NCI-H1930 (cell line): ENCODE data around the gene AP5Z1.

Experiments used
- DNase-seq, 2 experiments: peaks; one replicate each; lab custom pipeline; 2025; lab: John Stamatoyannopoulos, UW

Gene AP5Z1

GRCh38 chr7:4766666-4767519 lies 8.5 kb upstream of the AP5Z1 start:
- DNase-seq: no peak

DNA sequence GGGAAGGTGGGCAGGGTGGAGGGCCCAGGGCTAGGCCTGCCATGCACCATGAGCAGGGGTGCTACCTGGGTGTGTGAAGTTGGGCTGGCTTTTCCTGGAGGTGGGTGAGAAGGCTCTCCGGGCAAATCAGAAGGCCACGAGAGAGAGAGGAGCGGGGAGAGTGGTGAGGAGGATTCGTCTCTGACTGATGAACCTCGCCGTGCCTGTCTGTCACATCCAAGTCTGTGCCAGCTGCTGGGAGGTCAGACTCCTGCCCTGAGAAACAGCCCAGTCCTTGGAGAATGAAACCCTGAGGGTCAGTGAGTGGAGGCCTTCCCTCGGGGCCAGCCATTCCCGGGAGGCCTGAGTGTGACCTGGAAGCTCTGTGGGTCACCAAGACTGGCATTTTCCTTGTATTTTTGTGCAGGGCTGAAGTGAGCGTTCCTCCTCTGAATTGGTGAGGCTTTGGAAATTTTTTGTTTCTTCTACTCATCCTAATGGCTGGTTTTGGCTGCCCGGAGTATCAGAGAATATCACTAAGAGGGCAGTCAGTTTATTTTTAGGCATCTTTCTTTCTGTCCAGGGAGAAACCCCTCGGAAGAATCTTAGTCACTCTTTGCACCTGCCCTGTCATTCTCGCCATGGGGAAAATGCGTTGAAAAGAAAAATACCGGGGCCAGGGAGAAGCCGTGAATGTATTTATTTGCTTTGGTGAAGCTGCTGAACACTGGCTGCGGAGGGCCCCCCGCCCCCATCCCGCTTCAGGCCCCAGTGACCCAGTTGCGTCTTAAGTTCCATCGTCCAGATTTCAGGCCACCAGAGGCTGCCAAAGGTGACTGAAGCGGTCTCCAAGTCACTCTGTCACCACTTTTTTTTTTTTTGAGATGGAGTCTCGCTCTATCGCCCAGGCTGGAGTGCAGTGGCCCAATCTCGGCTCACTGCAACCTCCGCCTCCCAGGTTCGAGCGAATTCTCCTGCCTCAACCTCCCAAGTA lies 6.5 kb upstream of the AP5Z1 start:
- DNase-seq: no peak

DNA sequence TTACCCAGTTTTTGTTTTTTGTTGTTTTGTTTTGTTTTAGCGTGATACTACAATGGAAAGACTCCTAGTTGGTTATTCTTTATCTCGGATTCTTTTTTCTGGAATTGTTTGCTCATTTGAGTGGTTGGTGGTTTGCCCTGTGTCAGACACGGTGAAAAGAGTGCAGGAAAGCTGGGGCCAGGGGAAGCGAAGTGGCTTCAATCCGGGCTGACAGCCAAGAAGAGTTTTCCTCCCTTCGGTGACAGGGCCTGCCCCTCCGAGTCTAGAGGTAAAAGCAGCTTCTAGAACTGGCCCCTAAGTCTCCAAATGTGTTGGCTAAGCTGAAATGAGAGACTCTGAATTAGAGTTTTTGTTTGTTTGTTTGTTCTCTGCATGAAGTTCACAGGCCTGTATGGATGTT lies 5.7 kb upstream of the AP5Z1 start:
- no peak for DNase-seq

- no peak for DNase-seq
These were observed 4.5 kb upstream of the AP5Z1 start for GRCh38 chr7:4770886-4771285.

GRCh38 chr7:4771737-4772136 lies 3.7 kb upstream of the AP5Z1 start:
- no peak for DNase-seq

DNA sequence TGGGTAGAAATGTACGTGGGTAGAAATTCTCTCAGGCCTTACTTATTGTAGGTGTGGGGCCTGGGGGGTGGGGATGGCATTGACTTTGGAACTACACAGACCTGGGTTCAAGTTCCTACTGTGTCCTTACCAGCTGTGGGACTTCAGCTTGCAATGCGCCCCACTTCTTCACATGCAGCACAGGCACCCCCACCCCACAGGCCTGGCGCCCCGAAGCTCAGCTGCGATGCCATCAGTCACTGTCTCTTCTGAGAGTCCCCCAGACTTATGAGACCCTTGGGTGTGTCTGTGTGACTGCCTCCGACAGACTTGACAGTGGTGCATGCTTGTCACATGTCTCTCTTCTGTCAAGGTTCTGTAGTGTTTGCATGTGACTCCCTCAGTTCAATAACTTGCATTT lies 3.1 kb upstream of the AP5Z1 start:
- DNase-seq: no peak

GRCh38 chr7:4774007-4774406 lies 1.4 kb upstream of the AP5Z1 start:
- DNase-seq: no peak

- DNase-seq: no peak
These were observed 669 bp upstream of the AP5Z1 start for GRCh38 chr7:4774658-4775249.

DNA sequence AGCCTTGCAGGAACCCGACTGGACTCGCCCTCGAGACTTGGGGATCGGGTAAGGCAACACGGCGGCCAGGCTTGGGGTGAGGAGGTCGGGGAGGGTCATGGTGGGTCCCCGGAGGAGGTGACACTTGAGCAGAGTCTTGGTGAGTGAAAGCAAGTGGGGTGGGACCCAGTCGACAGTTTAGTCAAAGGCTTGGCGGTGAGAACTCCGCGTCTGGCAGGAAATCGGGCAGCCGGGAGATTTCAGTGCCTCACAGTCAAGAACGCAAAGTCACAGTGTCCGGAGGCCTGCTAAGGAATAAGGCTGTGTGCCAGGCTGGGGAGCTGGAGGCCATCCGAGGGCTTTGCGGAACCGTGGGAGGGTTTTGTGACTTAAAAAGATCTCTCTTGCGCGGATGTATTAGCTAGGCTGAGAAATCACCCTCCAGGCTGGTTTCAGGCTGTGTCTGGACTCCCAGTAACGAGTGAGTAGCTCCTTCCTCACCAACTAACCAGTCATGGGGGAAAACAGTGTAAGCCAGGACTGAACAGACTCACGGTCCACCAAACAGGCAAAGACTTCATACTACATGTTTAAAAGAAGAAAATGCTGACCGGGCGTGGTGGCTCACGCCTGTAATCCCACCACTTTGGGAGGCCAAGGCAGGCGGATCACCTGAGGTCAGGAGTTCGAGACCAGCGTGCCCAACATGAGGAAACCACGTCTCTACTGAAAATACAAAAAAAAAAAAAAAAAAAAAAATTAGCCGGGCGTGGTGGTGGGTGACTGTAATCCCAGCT lies 613 bp downstream of the AP5Z1 start:
- no peak for DNase-seq

DNA sequence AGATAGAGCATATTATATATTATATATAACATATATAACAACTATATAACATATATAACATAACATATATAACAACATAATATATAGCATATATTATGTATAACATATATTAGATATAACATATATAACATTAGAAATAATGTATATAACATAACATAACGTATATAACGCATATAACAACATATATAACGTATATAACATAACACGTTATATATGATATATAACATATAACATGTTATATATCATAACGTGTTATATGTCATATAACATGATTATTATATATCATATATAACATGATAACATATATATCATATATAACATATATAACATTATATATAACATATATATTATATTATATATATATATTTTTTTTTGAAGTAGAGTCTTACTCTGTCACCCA lies 3.7 kb downstream of the AP5Z1 start:
- no peak for DNase-seq

DNA sequence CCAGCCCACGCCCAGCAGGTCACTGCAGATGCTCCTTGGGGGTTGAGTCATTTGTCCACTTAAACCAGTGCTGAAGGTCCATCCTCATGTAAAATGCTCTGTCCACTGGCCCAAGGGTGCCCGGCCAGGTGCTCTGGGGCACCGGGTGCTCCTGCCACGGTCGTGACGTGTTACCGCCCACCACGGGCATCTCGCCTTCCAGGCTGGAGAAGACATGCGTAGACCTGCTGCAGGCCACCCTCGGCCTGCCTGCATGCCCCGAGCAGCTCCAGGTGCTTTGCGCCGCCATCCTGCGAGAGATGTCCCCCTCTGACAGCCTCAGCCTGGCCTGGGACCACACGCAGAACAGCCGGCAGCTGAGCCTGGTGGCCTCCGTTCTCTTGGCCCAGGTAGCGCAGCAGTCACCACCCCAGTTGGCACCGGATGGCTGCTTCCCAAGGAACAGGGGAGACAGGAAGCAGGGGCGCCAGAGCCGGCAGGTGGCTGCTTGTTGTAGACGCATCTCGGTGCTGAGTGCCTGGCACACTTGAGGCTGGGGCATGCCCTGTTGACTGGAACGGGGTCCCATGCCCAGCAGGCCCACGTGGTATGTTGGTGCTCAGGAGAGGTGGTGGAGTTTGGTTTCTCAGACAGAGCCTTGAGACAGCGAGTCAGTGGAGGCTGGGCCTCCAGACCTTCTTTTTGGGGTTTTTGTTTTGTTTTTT lies 6.1 kb downstream of the AP5Z1 start:
- no peak for DNase-seq

GRCh38 chr7:4782333-4783291 lies 7.2 kb downstream of the AP5Z1 start:
- DNase-seq: no peak

- DNase-seq: no peak
These were observed 7.8 kb downstream of the AP5Z1 start for GRCh38 chr7:4783292-4783652.

DNA sequence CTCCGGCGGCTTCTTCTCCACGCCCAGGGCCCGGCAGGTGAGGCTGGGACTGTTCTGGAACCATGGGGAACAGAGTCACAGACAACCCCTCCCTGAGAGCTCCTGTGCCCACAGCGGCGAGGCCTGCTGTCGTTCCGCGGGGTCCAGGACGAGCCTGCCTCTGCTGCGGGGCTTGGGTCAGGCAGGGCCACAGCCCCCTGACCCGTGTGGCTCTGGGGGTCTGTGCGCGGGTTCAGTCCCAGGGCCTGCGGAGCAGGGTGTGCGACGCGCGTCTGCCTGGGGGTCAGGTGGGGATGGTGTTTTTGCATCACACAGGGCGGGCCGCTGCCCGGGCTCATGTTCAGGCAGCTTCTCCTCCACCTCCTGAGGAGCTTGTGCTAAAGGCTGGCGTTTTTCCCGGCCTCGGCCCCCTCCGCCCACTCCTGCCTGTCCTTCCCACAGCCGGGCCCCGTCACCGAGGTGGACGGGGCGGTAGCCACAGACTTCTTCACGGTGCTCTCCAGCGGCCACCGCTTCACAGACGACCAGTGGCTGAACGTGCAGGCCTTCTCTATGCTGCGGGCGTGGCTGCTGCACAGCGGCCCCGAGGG lies 8.4 kb downstream of the AP5Z1 start:
- no peak for DNase-seq

- DNase-seq: no peak
These were observed 9.4 kb downstream of the AP5Z1 start for GRCh38 chr7:4784799-4785198.

- DNase-seq: no peak
These were observed 9.9 kb downstream of the AP5Z1 start for GRCh38 chr7:4785371-4785770.

DNA sequence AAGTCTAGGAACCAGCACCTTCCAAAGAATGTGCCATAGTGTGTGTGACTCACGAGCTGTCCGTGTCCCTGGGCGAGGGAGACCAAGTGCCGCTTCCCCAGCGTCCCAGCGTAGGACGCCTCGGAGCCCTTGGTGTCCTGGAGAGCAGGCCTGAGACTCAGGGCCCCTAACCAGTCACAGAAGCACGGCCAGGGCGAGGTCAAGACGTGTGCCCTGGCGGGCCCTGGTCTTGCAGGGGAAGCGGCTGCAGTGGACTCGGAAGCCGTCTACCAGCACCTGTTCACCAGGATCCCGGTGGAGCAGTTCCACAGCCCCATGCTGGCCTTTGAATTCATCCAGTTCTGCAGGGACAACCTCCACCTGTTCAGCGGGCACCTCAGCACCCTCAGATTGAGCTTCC lies 10.6 kb downstream of the AP5Z1 start:
- no peak for DNase-seq

DNA sequence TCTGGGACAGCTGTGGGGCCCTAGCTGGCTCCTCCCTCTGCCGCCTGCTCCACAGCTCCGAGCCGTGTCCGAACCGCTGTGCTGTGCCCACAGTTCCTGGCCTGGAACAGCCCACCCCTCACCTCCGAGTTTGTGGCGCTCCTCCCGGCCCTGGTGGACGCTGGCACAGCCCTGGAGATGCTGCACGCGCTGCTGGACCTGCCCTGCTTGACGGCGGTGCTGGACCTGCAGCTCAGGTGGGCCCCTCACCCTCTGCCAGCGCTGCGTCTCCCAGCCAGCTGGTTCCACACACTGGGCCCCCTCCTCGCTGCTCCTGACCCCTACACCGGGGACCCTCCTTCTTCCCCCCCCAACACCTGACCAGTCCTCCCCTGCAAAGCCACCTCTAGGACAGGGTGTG lies 12.1 kb downstream of the AP5Z1 start:
- DNase-seq: no peak

DNA sequence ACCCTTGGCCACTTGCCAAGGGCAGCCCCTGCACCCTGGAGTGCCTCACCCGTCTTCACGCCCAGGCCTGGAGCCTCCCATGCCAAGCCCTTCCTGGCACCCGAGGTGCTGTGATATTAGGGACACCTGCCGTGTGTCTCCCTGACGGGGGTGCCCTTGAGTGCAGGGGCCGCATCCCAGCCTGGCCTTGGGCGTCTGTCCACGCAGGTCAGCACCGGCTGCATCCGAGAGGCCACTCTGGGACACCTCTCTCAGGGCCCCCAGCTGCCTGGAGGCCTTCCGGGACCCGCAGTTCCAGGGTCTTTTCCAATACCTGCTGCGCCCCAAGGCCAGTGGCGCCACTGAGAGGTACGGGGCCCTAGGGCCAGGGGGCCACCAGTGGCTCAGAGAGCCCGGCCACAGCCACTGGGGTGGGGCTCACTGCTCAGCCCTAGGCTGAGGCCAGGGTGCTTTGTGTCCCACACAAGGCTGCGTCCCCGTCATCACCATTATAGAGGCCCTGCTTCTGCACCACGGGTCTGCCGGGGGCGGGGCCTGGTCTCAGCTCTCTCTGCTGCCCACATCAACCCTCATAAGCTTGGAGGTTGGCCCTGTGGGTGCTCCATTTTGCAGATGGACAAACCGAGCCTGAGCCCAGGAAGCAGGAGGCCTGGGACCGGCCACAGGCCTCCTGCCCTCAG lies 12.7 kb downstream of the AP5Z1 start:
- no peak for DNase-seq
